ENCODE measurements around the gene LCE1D. TPM values are rescaled to one million over a fixed set of nuclear protein-coding genes. Genes with fewer than 3 reads are reported as not detected.

The LCE1D gene
- total RNA-seq, 1 experiment from 2014 or later: not detected

DNA sequence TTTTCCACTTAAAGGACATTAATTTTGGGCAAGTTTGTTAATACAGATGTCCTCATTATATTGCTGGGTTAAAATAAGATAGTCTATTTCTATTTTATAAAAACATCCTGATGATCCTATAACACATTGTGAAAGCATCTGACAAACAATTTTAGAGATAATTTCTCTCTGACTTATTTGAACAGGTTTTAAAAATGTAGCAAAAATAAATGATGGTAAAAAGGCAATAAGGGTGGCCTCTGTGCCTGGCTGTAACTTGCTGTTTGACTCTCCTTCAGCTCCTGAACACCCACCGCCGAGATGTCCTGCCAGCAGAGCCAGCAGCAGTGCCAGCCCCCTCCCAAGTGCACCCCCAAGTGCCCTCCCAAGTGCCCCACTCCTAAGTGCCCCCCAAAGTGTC, 30.7 kb downstream of the LCE1D start, which contains the start of gene LCE1A:
TSS of gene LCE1A (plus strand) at position 301 of the 400 bp plus-strand sequence. CDS start at position 301, 0 bp downstream.
- Histone ChIP-seq H3K27me3 (ENCODE audit: insufficient read depth, low read length) (no peaks in the 10 kb centered on the region), H4K8ac (replicated peaks; ENCODE audit: insufficient read length, low read depth, low read length) (no peak within 1 kb of the TSS), H2BK5ac (ENCODE audit: insufficient read length, low read length) (no peak within 1 kb of the TSS), H3K23ac (ENCODE audit: insufficient read length, low read depth, low read length) (no peak within 1 kb of the TSS), H3K79me2 (ENCODE audit: insufficient read depth, low read length) (no peaks in the 10 kb centered on the region), H4K20me1 (ENCODE audit: control insufficient read depth, insufficient read depth, insufficient read length) (no peaks in the 10 kb centered on the region), H3K4ac (ENCODE audit: low read depth, low read length) (no peak within 1 kb of the TSS), H2AK5ac (ENCODE audit: insufficient read length, low read length) (no peak within 1 kb of the TSS), H4K5ac (ENCODE audit: insufficient read length, low read depth, low read length) (no peak within 1 kb of the TSS), H3K4me2 (ENCODE audit: insufficient read depth, insufficient read length, low read length) (no peak within 1 kb of the TSS), H2BK15ac (ENCODE audit: low read depth, low read length) (no peak within 1 kb of the TSS), H2BK12ac (ENCODE audit: insufficient read length, low read depth, low read length) (no peak within 1 kb of the TSS), H3K18ac (ENCODE audit: insufficient read length, low read depth, low read length) (no peak within 1 kb of the TSS), H3T11ph (ENCODE audit: low read length) (no peak within 1 kb of the TSS), H2BK20ac (ENCODE audit: low read depth, low read length, poor library complexity, severe bottlenecking) (no peak within 1 kb of the TSS), H3K14ac (ENCODE audit: insufficient read depth, low read length) (no peak within 1 kb of the TSS), H3K9ac (ENCODE audit: extremely low read depth, insufficient read length, low read length) (no peak within 1 kb of the TSS), H3K4me1 (ENCODE audit: insufficient read depth, low read length) (no peaks in the 10 kb centered on the region), H3K79me1 (ENCODE audit: insufficient read depth, low read depth, low read length, poor library complexity, severe bottlenecking) (no peaks in the 10 kb centered on the region), H3K23me2 (ENCODE audit: insufficient read length, low read depth, low read length, poor library complexity, severe bottlenecking) (no peaks in the 10 kb centered on the region), H3K27ac (ENCODE audit: insufficient read length, low read depth, low read length) (no peak within 1 kb of the TSS), H2AFZ (ENCODE audit: low read length) (no peak within 1 kb of the TSS), H4K91ac (ENCODE audit: insufficient read length, low read depth, low read length) (no peak within 1 kb of the TSS), H2BK120ac (ENCODE audit: low read depth, low read length, poor library complexity, severe bottlenecking) (no peak within 1 kb of the TSS), H3K56ac (ENCODE audit: insufficient read length, low read depth, low read length) (no peak within 1 kb of the TSS), H3K9me3 (ENCODE audit: control insufficient read depth, low read depth, low read length) (peaks cover 44% of the 10 kb centered on the region)
- no peak for DNase-seq
- H3K36me3 Mint-ChIP-seq (ENCODE audit: insufficient read depth in 1 of 3, low read depth in 3 of 3): peaks cover 0 to 21% (median 3%) of the 10 kb centered on the region in 3 experiments; a peak in 5 of 7 replicates
- WGBS (ENCODE audit: extremely low coverage, insufficient read length, low lambda C conversion rate): no CpG with 5 or more reads among the region's 2 CpGs
- no peak within 1 kb of the TSS for H3K27ac Mint-ChIP-seq
- peaks cover 80 to 88% of the 10 kb centered on the region in 2 experiments for H3K9me3 Mint-ChIP-seq
- no peaks in the 10 kb centered on the region; the same call in none of the 2 replicates for H3K27me3 Mint-ChIP-seq (ENCODE audit: low read depth)
- no peak within 1 kb of the TSS for H3K4me3 Mint-ChIP-seq
- H3K4me1 Mint-ChIP-seq: no peaks in the 10 kb centered on the region
- TF ChIP-seq CTCF (conservative IDR thresholded peaks at IDR 0.05): no peak
